ENCODE results near the gene ASXL1. TPM values are rescaled to one million over a fixed set of nuclear protein-coding genes. Genes with fewer than 3 reads are reported as not detected.
"Not testable (repeated sequence)": the region's sequence is repeated elsewhere in the genome, so short reads cannot be mapped to it uniquely, and the experiment has no call there.

Gene ASXL1
- total RNA-seq (2014; rRNA removed; shearing (Covaris generic)), result 31.8 and 38.8 TPM in 2 replicates
- polyA plus RNA-seq (2015; cell fraction: cytosol; rRNA removed), result 23.8 and 26.9 TPM in 2 replicates
- 193 and 221 TPM in 2 replicates for polyA plus RNA-seq (2015; cell fraction: nucleus; rRNA removed)

- DNase-seq (ENCODE audit: low read depth), result peak; percentile 98
Measured at GRCh38 chr20:32357869-32358631, at the start of gene ASXL1. Gene ASXL1 (plus strand): TSS chr20:32358331. CDS start chr20:32358776, 445 bp downstream.

DNA sequence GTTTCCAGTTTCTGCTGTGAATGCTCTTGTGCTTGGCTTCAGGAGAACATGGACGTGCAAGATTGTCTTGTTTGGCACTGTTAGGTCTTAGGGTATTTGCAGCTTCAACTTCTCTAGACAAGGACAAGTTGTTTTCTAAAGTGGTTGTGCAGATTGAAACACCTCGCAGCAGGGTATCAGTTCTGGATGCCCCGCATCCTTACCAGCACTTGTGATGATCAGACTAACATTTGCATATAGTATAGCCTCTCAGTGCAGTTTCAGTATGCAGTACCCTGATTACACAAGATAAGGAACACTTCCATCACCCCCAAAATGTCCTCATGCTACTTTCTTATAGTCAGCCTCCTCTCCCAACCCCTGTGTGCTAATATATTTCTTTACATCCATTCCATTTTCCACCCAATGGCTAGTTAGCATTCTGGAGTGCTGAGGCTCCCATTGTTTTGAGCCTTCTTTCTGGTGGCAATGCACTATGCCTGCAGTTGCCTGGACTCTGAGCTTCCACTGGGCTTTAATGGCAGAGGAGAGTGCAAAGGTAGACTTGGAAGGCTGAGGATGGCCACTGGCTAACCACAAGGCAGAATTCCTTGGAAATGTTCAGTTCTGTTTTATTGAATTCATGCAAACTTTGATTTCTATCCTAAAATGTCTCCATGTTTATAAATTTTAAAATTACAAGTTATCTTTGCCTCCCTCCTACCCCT lies 45.3 kb upstream of the ASXL1 start:
- no peak for DNase-seq (ENCODE audit: low read depth)

DNA sequence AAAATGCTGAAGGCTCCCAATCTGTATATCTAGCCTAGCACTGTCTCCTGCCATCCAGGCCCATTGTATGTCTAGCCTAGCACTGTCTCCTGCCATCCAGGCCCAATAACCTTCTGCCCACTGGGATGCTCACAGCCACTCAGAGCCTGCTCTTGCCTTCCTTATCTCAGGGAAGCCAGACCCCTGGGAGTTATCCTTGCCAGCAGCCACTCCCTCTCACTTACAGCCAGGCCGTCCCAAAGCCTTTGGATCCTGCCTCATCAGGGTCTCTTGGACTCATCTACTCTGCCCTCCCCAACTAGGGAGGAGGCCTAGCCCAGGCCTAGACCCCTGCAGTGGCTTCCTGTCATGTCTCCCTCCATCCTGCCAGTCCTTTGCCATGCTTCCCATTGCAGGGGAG lies 43.4 kb upstream of the ASXL1 start:
- no peak for DNase-seq (ENCODE audit: low read depth)

DNA sequence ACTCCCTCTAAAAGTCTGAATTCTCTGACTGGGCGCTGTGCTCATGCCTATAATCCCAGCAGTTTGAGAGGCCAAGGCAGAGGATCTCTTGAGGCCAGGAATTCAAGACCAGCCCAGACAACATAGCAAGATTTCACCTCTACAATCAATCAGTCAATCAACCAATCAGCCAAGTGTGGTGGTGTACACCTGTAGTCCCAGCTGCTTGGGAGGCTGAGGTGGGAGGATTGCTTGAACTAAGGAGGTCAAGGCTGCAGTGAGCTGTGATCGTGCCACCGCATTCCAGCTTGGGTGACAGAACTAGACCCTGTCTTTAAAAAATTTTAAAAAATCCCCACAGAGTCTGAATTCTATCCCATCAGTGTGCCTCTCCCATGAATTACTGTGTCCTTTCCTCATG lies 42.7 kb upstream of the ASXL1 start:
- DNase-seq (ENCODE audit: low read depth), result no peak

- no peak for DNase-seq (ENCODE audit: low read depth)
Measured at GRCh38 chr20:32315891-32316290, 42.2 kb upstream of the ASXL1 start.

- peak; percentile 59 for DNase-seq (ENCODE audit: low read depth)
Measured at GRCh38 chr20:32316667-32317066, 41.5 kb upstream of the ASXL1 start.

GRCh38 chr20:32319100-32319499 lies 39.0 kb upstream of the ASXL1 start:
- no peak for DNase-seq (ENCODE audit: low read depth)

GRCh38 chr20:32320305-32320704 lies 37.8 kb upstream of the ASXL1 start:
- no peak for DNase-seq (ENCODE audit: low read depth)

DNA sequence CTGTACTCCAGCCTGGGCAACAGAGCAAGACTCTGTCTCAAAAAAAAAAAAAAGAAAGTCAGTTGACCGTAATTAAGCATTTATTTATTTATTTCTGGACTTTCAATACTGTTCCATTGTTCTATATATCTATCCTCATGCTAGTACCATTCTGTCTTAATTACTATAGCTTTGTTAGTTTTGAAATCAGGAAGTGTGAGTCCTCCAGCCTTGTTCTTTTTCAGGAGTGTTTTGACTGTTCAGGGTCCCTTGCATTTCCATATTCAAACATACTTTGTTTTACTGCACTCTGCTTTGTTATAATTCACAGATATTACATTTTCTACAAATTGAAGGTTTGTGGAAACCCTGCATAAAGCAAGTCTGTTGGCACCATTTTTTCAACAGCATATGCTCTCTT lies 36.7 kb upstream of the ASXL1 start:
- DNase-seq (ENCODE audit: low read depth), result no peak

DNA sequence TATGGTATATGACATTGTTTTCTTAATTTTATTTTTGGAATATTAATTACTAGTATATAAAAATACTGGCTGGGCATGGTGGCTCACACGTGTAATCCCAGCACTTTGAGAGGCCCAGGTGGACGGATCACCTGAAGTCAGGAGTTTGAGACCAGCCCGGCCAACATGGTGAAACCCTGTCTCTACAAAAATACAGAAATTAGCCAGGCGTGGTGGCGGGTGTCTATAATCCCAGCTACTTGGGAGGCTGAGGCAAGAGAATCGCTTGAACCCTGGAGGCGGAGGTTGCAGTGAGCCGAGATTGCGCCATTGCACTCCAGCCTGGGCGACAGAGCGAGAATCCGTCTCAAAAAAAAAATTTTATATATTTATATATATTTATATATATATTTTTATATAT lies 35.9 kb upstream of the ASXL1 start:
- not testable (repeated sequence) for DNase-seq (ENCODE audit: low read depth)

- not testable (repeated sequence) for DNase-seq (ENCODE audit: low read depth)
Measured at GRCh38 chr20:32323761-32324160, 34.4 kb upstream of the ASXL1 start.

GRCh38 chr20:32325706-32326503 lies 32.2 kb upstream of the ASXL1 start:
- peak; percentile 94 for DNase-seq (ENCODE audit: low read depth)

DNA sequence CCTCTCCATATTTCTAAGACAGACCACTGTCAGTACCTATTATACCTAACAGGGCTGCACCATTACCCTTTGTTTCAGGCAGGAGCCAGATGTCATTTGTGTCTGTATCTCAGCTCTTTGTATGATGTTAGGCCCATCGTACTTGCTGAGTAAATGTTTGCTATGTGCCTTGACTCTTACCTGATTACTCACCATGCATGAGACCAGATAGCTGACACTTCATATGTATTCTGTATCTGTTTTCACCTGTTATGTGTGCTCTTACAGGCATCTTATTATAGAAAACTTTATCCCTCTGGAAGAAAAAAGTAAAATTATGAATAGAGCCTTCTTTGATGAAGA lies 31.7 kb upstream of the ASXL1 start:
- no peak for DNase-seq (ENCODE audit: low read depth)

DNA sequence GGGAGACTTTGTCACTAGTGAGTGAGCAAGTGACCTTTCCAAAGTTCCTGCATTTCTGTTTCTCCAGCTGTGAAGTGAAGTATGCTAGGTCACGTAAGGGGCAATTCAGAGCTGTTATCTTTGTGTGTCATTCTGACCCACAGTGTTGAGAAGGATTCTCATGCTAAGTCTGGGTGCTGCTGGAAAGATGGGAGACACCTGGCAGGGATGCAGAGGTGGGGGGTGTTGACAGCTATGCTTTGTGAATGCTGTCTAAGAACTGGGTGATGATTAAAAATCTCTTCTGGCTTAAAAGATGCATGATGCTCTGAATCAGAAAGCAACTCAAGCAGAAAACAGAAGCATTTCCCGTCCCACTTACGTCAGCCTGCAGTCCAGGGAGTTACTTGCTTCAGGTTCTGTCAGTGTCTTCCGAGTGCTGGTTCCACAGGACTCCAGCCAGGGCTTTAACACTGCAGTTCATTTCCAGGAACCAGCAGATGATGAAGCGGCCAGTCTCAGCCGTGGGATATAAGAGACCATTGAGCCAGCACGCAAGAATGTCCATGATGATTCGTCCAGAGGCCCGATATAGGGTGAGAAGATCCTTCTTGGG lies 30.9 kb upstream of the ASXL1 start:
- no peak for DNase-seq (ENCODE audit: low read depth)

GRCh38 chr20:32329817-32330554 lies 28.1 kb upstream of the ASXL1 start:
- DNase-seq (ENCODE audit: low read depth), result no peak

GRCh38 chr20:32330555-32330897 lies 27.6 kb upstream of the ASXL1 start:
- no peak for DNase-seq (ENCODE audit: low read depth)

DNA sequence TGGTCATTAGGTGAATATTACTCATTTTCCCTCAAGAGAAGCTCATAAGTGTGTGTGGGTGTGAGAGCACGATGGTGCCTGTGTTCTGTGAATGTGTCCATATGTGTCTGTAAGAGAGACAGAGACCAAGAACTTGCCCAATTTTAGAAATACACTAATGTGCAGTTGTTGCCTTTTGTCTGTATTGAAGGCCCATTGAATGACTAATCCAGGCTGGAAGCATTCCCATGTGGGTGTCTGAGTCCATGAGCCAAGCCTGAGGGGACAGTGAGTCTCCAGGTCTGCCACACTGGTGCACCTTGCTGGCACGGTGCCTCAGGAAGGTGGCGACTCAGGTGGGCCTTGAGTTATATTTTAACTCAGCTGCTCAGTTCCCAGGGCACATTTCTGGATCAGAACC lies 25.5 kb upstream of the ASXL1 start:
- peak; percentile 43 for DNase-seq (ENCODE audit: low read depth)

DNA sequence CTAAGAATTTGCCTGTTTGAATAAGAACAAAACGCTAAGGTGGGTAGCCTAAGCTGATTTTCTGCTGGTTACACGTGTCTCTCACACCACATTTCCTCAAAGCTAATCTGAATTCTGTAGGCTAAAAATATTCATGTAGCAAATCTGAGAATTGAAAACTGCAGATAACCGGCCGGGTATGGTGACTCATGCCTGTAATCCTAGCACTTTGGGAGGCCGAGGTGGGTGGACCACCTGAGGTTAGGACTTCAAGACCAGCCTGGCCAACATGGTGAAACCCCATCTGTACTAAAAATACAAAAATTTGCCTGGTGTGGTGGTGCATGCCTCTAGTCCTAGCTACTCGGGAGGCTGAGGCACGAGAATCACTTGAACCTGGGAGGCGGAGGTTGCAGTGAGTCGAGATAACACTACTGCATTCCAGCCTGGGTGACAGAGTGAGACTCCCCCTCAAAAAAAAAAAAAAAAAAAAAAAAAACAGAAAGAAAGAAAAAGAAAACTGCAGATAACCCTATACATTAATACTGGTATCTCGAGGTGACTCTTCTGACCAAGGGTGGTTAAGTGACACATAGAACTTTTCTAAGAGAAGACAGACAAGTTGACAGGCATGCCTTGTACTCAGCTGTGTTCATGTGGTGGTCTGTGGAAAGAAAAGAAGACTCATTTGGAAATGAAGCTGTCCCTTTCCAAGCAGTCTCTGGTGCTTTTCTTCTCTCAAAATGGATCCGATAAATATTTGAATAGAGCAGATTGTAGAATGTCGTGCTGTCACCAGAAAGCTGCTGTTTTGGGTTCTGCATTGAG lies 24.7 kb upstream of the ASXL1 start:
- no peak for DNase-seq (ENCODE audit: low read depth)

- no peak for DNase-seq (ENCODE audit: low read depth)
Measured at GRCh38 chr20:32333988-32334885, 23.9 kb upstream of the ASXL1 start.
